Nephron (organoid): ENCODE results near the gene LRP2BP.

Source experiments
- H3K27ac Mint-ChIP-seq, 3 experiments: 2 replicates each; pipeline ENCODE4 v1.8.0; 2020; ENCODE audit warnings: mixed read lengths in 3 of 3, mild to moderate bottlenecking in 2 of 3, moderate library complexity in 1 of 3
- H3K27me3 Mint-ChIP-seq: 2 replicates; pipeline ENCODE4 v1.8.0; 2021; ENCODE audit warnings: low read depth, mild to moderate bottlenecking, moderate library complexity, mixed read lengths
- H3K36me3 Mint-ChIP-seq: 2 replicates; pipeline ENCODE4 v1.8.0; 2020; ENCODE audit warnings: low read depth, mixed read lengths
- H3K4me1 Mint-ChIP-seq: 2 replicates; pipeline ENCODE4 v1.8.0; 2020; ENCODE audit warnings: mixed read lengths
- H3K4me3 Mint-ChIP-seq, 3 experiments: 2 replicates each; pipeline ENCODE4 v1.8.0; 2020; ENCODE audit warnings: mild to moderate bottlenecking in 3 of 3, mixed read lengths in 3 of 3, moderate library complexity in 2 of 3
- H3K9me3 Mint-ChIP-seq: 2 replicates; pipeline ENCODE4 v1.8.0; 2020; ENCODE audit warnings: mixed read lengths
- CTCF ChIP-seq, 3 experiments: fragments of 200-600 bp; sonication (generic); IDR thresholded peaks; one replicate each; pipeline ENCODE4 v1.5.0; 2021; ENCODE audit warnings: antibody characterized with exemption in 3 of 3; ENCODE audit not compliant: unreplicated experiment in 3 of 3

The LRP2BP gene

GRCh38 chr4:185343726-185344581, 51.8 kb downstream of the LRP2BP start:
- Mint-ChIP-seq H3K4me1 (peaks cover 19% of the 10 kb centered on the region), H3K36me3 (peaks cover 54% of the 10 kb centered on the region), H3K4me3 (no peak overlapping the region), H3K9me3 (peaks cover 5% of the 10 kb centered on the region), H3K27me3 (no peaks in the 10 kb centered on the region), H3K27ac (peak overlapping the region; percentile 8 to 68 (median 37))
- no peak for TF ChIP-seq CTCF (IDR thresholded peaks at IDR 0.05; ENCODE audit: unreplicated experiment in 3 of 3)

GRCh38 chr4:185341841-185342240, 53.9 kb downstream of the LRP2BP start:
- H3K4me3 Mint-ChIP-seq = no peak overlapping the region
- H3K36me3 Mint-ChIP-seq = peaks cover 56% of the 10 kb centered on the region
- H3K9me3 Mint-ChIP-seq = peaks cover 6% of the 10 kb centered on the region
- no peaks in the 10 kb centered on the region for H3K27me3 Mint-ChIP-seq
- TF ChIP-seq CTCF (IDR thresholded peaks at IDR 0.05; ENCODE audit: unreplicated experiment in 3 of 3) = no peak
- peaks cover 19% of the 10 kb centered on the region for H3K4me1 Mint-ChIP-seq
- no peak overlapping the region for H3K27ac Mint-ChIP-seq

GRCh38 chr4:185341377-185341776, 54.3 kb downstream of the LRP2BP start:
- H3K4me1 Mint-ChIP-seq = peaks cover 19% of the 10 kb centered on the region
- peaks cover 58% of the 10 kb centered on the region for H3K36me3 Mint-ChIP-seq
- H3K4me3 Mint-ChIP-seq = no peak overlapping the region
- TF ChIP-seq CTCF (IDR thresholded peaks at IDR 0.05; ENCODE audit: unreplicated experiment in 3 of 3) = no peak
- peaks cover 6% of the 10 kb centered on the region for H3K9me3 Mint-ChIP-seq
- H3K27me3 Mint-ChIP-seq = no peaks in the 10 kb centered on the region
- H3K27ac Mint-ChIP-seq = no peak overlapping the region

GRCh38 chr4:185339941-185340340, 55.8 kb downstream of the LRP2BP start:
- peaks cover 16% of the 10 kb centered on the region for H3K4me1 Mint-ChIP-seq
- H3K36me3 Mint-ChIP-seq = peaks cover 68% of the 10 kb centered on the region
- H3K27me3 Mint-ChIP-seq = no peaks in the 10 kb centered on the region
- peak overlapping the region in 1 of 3 experiments; percentile 58 for H3K27ac Mint-ChIP-seq
- H3K4me3 Mint-ChIP-seq = no peak overlapping the region
- no peak for TF ChIP-seq CTCF (IDR thresholded peaks at IDR 0.05; ENCODE audit: unreplicated experiment in 3 of 3)
- H3K9me3 Mint-ChIP-seq = peaks cover 6% of the 10 kb centered on the region

- H3K27me3 Mint-ChIP-seq = no peaks in the 10 kb centered on the region
- no peak overlapping the region for H3K4me3 Mint-ChIP-seq
- TF ChIP-seq CTCF (IDR thresholded peaks at IDR 0.05; ENCODE audit: unreplicated experiment in 3 of 3) = no peak
- H3K9me3 Mint-ChIP-seq = peaks cover 6% of the 10 kb centered on the region
- no peak overlapping the region for H3K27ac Mint-ChIP-seq
- H3K4me1 Mint-ChIP-seq = no peaks in the 10 kb centered on the region
- peaks cover 52% of the 10 kb centered on the region for H3K36me3 Mint-ChIP-seq
Observed at GRCh38 chr4:185335579-185335978, 60.1 kb downstream of the LRP2BP start.

GRCh38 chr4:185334326-185334725, 61.4 kb downstream of the LRP2BP start:
- TF ChIP-seq CTCF (IDR thresholded peaks at IDR 0.05; ENCODE audit: unreplicated experiment in 3 of 3) = no peak
- Mint-ChIP-seq H3K4me3 (no peak overlapping the region), H3K27ac (no peak overlapping the region), H3K36me3 (peaks cover 51% of the 10 kb centered on the region), H3K9me3 (peaks cover 11% of the 10 kb centered on the region), H3K27me3 (no peaks in the 10 kb centered on the region), H3K4me1 (no peaks in the 10 kb centered on the region)
